Measurements from ENCODE around the gene TSC22D2. TPM values are rescaled to one million over a fixed set of nuclear protein-coding genes. Genes with fewer than 3 reads are reported as not detected.

Gene TSC22D2
- total and polyA plus RNA-seq, 8 donors, result 5.9 to 12.2 (median 7.8) TPM

DNA sequence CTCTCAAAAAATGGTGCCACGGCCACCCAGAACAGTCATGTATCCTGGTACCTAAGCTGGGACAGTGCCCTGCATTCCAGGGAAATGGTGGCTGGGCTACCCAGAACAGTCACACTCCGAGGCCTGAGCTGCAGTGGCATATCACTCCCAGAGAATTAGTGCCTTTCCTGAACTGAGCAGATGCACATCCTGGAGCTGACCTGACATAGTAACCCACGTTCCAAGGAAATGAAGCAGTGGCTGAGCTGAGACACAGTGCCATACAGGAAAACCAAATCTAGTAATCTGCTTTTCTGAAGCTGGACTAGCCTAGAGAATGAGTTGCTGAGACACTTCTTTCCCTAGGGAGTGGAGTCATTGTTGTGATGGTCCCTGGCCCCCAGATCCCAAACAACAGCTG is 96.4 kb downstream of the TSC22D2 start:
- intact Hi-C loops (cut with DNase I), result no loop called here
- no peak for ATAC-seq
- Histone ChIP-seq H3K9me3 (no peaks in the 10 kb centered on the region), H3K4me1 (no peaks in the 10 kb centered on the region), H3K27ac (no peak overlapping the region), H3K4me3 (no peak overlapping the region), H3K36me3 (no peaks in the 10 kb centered on the region), H3K27me3 (no peaks in the 10 kb centered on the region)
- WGBS, 2 donors, result 78 to 82% methylated on average over 3 of the region's 3 CpGs
- TF ChIP-seq, protein P1, sequence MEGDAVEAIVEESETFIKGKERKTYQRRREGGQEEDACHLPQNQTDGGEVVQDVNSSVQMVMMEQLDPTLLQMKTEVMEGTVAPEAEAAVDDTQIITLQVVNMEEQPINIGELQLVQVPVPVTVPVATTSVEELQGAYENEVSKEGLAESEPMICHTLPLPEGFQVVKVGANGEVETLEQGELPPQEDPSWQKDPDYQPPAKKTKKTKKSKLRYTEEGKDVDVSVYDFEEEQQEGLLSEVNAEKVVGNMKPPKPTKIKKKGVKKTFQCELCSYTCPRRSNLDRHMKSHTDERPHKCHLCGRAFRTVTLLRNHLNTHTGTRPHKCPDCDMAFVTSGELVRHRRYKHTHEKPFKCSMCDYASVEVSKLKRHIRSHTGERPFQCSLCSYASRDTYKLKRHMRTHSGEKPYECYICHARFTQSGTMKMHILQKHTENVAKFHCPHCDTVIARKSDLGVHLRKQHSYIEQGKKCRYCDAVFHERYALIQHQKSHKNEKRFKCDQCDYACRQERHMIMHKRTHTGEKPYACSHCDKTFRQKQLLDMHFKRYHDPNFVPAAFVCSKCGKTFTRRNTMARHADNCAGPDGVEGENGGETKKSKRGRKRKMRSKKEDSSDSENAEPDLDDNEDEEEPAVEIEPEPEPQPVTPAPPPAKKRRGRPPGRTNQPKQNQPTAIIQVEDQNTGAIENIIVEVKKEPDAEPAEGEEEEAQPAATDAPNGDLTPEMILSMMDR (IDR thresholded peaks at IDR 0.05), result no peak
- no peak for FAIRE-seq
- DNase-seq, result no peak

DNA sequence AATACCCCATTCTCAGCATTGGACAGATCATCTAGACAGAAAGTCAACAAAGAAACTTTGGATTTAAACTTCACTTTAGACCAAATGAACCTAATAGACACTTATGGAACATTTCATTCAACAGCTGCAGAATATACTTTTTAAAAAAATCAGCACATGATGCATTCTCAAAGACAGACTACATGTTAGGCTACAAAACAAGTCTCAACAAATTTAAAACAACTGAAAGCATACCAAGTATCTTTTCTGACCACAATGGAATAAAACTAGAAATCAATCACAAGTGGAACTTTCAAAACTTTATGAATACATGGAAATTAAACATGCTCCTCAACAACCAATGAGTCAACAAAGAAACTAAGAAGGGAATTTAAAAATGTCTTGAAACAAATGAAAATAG is 100.3 kb downstream of the TSC22D2 start:
- ATAC-seq, result no peak
- TF ChIP-seq, protein P1 (IDR thresholded peaks at IDR 0.05), result no peak
- no peak for DNase-seq
- no peaks in the 10 kb centered on the region for H3K36me3 ChIP-seq
- H3K4me3 ChIP-seq, result no peak overlapping the region
- H3K9me3 ChIP-seq, result no peaks in the 10 kb centered on the region
- FAIRE-seq, result no peak
- H3K4me1 ChIP-seq, result no peaks in the 10 kb centered on the region
- intact Hi-C loops (cut with DNase I), result no loop called here
- no peaks in the 10 kb centered on the region for H3K27me3 ChIP-seq
- H3K27ac ChIP-seq, result no peak overlapping the region

DNA sequence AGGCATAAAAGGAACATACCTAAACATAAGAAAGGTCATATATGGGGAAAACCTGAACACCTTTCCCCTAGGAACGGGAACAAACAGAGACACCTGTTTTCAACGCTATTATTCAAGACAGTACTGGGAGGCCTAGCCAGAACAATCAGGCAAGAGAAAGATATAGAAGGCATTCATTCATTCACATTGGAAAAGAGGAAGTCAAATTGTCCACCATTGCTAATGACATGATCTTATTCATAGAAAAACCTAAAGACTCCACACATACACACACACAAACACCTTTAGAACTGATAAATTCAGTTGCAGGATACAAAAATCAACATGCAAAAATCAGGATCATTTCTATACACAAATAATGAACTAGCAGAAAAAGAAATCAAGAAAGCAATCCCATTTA is 101.7 kb downstream of the TSC22D2 start:
- ATAC-seq (no peak), FAIRE-seq (no peak)
- no peaks in the 10 kb centered on the region for H3K36me3 ChIP-seq

DNA sequence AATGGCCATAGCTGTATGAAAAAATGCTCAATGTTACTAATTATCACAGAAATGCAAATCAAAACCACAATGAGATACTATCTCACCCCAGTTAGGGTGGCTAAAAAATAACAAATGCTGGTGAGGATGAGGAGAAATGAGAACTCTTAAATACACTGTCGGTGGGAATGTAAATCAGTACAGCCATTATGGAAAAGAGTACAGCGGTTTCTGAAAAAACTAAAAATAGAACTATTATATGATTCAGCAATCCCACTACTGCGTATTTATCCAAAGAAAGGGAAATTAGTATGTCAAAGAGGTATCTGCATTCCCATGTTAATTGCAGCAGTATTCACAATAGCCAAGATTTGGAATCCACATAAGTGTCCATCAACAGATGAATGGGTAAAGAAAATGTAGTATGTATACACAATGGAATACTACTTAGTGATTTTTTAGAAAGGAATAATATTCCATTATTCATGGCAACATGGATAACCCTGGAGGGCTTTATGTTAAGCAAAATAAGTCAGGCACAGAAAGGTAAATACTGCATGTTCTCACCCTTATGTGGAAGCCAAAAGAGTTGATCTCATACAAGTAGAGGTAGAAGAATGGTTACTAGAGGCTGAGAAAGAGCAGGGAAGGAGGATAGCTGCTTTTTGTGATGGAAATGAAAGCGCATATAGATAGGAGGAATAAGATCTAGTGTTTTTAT is 103.2 kb downstream of the TSC22D2 start:
- 82 to 87% methylated on average over 4 of the region's 4 CpGs for WGBS, 2 donors
- intact Hi-C loops (cut with DNase I), result no loop called here
- DNase-seq (no peak), FAIRE-seq (no peak), ATAC-seq (no peak)
- Histone ChIP-seq H3K36me3 (no peaks in the 10 kb centered on the region), H3K27ac (no peak overlapping the region), H3K4me1 (no peaks in the 10 kb centered on the region), H3K27me3 (no peaks in the 10 kb centered on the region), H3K4me3 (no peak overlapping the region), H3K9me3 (no peaks in the 10 kb centered on the region)
- TF ChIP-seq, protein P1 (IDR thresholded peaks at IDR 0.05), result no peak

More for the DNA sequence above, 101.7 kb downstream of the TSC22D2 start:
- DNase-seq, result no peak
- WGBS, 2 donors, result 87 to 90% methylated on average over 2 of the region's 2 CpGs
- H3K4me3 ChIP-seq, result no peak overlapping the region
- no peaks in the 10 kb centered on the region for H3K27me3 ChIP-seq
- TF ChIP-seq, protein P1 (IDR thresholded peaks at IDR 0.05), result no peak
- intact Hi-C loops (cut with DNase I), result no loop called here
- no peak overlapping the region for H3K27ac ChIP-seq
- no peaks in the 10 kb centered on the region for H3K9me3 ChIP-seq
- H3K4me1 ChIP-seq, result no peaks in the 10 kb centered on the region

DNA sequence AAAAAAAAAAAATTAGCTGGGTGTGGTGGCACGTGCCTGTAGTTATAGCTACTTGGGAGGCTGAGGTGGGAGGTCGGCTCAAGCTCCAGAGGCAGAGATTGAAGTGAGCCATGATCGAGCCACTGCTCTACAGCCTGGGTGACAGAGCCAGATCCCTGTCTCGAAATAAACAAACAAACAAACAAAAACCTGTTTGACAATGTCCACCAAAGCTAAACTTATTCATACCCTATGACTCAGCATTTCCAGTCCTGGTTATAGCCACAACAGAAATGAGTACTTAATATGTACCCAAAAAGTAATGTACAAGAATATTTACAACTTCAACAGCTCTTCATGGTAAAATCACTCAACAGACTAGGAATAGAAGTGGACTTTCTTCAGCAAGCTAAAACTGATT is 107.1 kb downstream of the TSC22D2 start:
- no peak for ATAC-seq
- 86 to 95% methylated on average over 4 of the region's 4 CpGs for WGBS, 2 donors

More for the DNA sequence above, 107.1 kb downstream of the TSC22D2 start:
- DNase-seq, result no peak
- Histone ChIP-seq H3K27ac (no peak overlapping the region), H3K4me1 (no peaks in the 10 kb centered on the region), H3K36me3 (no peaks in the 10 kb centered on the region), H3K27me3 (no peaks in the 10 kb centered on the region), H3K9me3 (no peaks in the 10 kb centered on the region), H3K4me3 (no peak overlapping the region)
- TF ChIP-seq, protein P1 (IDR thresholded peaks at IDR 0.05), result no peak
- intact Hi-C loops (cut with DNase I), result no loop called here
- FAIRE-seq, result no peak
